Neural crest cell (in vitro differentiated cells): ENCODE results near the gene HNF1A. TPM values are rescaled to one million over a fixed set of nuclear protein-coding genes. Genes with fewer than 3 reads are reported as not detected.

Experiments
- DNase-seq: peaks from one replicate; pipeline ENCODE4 v3.0.0; 2021; ENCODE audit warnings: low read depth, mixed read lengths, low spot score
- H3K27ac Mint-ChIP-seq: one replicate; pipeline ENCODE4 v1.8.0; 2021; ENCODE audit warnings: mild to moderate bottlenecking, mixed read lengths; ENCODE audit not compliant: unreplicated experiment
- H3K27me3 Mint-ChIP-seq: 2 replicates; pipeline ENCODE4 v1.8.0; 2021; ENCODE audit warnings: low read depth, mild to moderate bottlenecking, mixed read lengths
- H3K36me3 Mint-ChIP-seq: 2 replicates; pipeline ENCODE4 v1.8.0; 2021; ENCODE audit warnings: low read depth, mild to moderate bottlenecking, mixed read lengths
- H3K4me1 Mint-ChIP-seq: 2 replicates; pipeline ENCODE4 v1.8.0; 2021; ENCODE audit warnings: mixed read lengths
- H3K4me3 Mint-ChIP-seq: one replicate; pipeline ENCODE4 v1.8.0; 2021; ENCODE audit warnings: mild to moderate bottlenecking, mixed read lengths
- H3K9me3 Mint-ChIP-seq: 2 replicates; pipeline ENCODE4 v1.8.0; 2021; ENCODE audit warnings: mixed read lengths
- CTCF ChIP-seq: fragments of 200-600 bp; sonication (generic); conservative IDR thresholded peaks from 2 replicates; pipeline ENCODE4 v1.5.0; 2021; ENCODE audit warnings: antibody characterized with exemption, mild to moderate bottlenecking
- total RNA-seq: library from RNA; stranded (reverse); gene quantifications from 2 replicates; pipeline ENCODE4 v1.2.1, GENCODE V29; 2021

HNF1A gene
- total RNA-seq, 1 donor from 2014 or later: not detected

- Mint-ChIP-seq H3K9me3 (no peaks in the 10 kb centered on the region), H3K27me3 (no peaks in the 10 kb centered on the region), H3K27ac (no peak overlapping the region), H3K36me3 (no peaks in the 10 kb centered on the region), H3K4me1 (peaks cover 28% of the 10 kb centered on the region), H3K4me3 (no peak overlapping the region)
- TF ChIP-seq CTCF: peak; percentile 80
- DNase-seq: peak; percentile 12
These were observed 6.8 kb upstream of the HNF1A start for GRCh38 chr12:120971299-120972180.

GRCh38 chr12:120972870-120973543 lies 5.3 kb upstream of the HNF1A start:
- Mint-ChIP-seq H3K27ac (peak overlapping the region; percentile 96), H3K27me3 (no peaks in the 10 kb centered on the region), H3K4me1 (peaks cover 28% of the 10 kb centered on the region), H3K36me3 (no peaks in the 10 kb centered on the region), H3K4me3 (peak overlapping the region; percentile 54), H3K9me3 (no peaks in the 10 kb centered on the region)
- DNase-seq: peak; percentile 29
- no peak for TF ChIP-seq CTCF

- Mint-ChIP-seq H3K27ac (no peak overlapping the region), H3K9me3 (no peaks in the 10 kb centered on the region), H3K4me3 (no peak overlapping the region), H3K4me1 (peaks cover 11% of the 10 kb centered on the region), H3K27me3 (no peaks in the 10 kb centered on the region), H3K36me3 (no peaks in the 10 kb centered on the region)
- no peak for TF ChIP-seq CTCF
- no peak for DNase-seq
These were observed 630 bp upstream of the HNF1A start for GRCh38 chr12:120977531-120978295.

- Mint-ChIP-seq H3K4me3 (no peak overlapping the region), H3K9me3 (no peaks in the 10 kb centered on the region), H3K36me3 (no peaks in the 10 kb centered on the region), H3K27me3 (no peaks in the 10 kb centered on the region), H3K4me1 (peaks cover 13% of the 10 kb centered on the region), H3K27ac (no peak overlapping the region)
- no peak for TF ChIP-seq CTCF
- DNase-seq: no peak
These were observed 998 bp downstream of the HNF1A start for GRCh38 chr12:120979220-120979861.
